Psoas muscle (tissue), 8 donors: ENCODE data around the gene MIOX. TPM values are rescaled to one million over a fixed set of nuclear protein-coding genes. Genes with fewer than 3 reads are reported as not detected.

Source experiments
- ATAC-seq, 4 donors: fragments of 200-7000 bp; cut with Tn5 transposase; one replicate each; pipeline ENCODE4 v1.9.1; 2020; ENCODE audit warnings: moderate library complexity in 3 of 4, mild to moderate bottlenecking in 2 of 4
- DNase-seq, 2 donors: peaks; one replicate each; pipeline ENCODE4 v3.0.0-alpha.2; 2020
- H3K27ac ChIP-seq: fragments of 200-600 bp; one replicate; pipeline ENCODE4 v1.8.0; 2022
- H3K27me3 ChIP-seq, 3 donors: fragments of 200-600 bp in 1 of 3; one replicate each; pipeline versions ENCODE4 v1.6.1 to v1.8.0; 2013 to 2022; ENCODE audit warnings: low read length in 2 of 3, mild to moderate bottlenecking in 2 of 3, moderate library complexity in 1 of 3; ENCODE audit not compliant: insufficient read depth in 3 of 3
- H3K36me3 ChIP-seq, 2 donors: fragments of 200-600 bp in 1 of 2; one replicate each; pipeline versions ENCODE4 v1.6.1 to v1.8.0; 2013 to 2022; ENCODE audit warnings: low read depth in 1 of 2, mild to moderate bottlenecking in 1 of 2, moderate library complexity in 1 of 2; ENCODE audit not compliant: insufficient read depth in 1 of 2
- H3K4me1 ChIP-seq: fragments of 200-600 bp; one replicate; pipeline ENCODE4 v1.8.0; 2022
- H3K4me3 ChIP-seq: fragments of 200-600 bp; one replicate; pipeline ENCODE4 v1.8.0; 2022; ENCODE audit warnings: mild to moderate bottlenecking
- H3K9me3 ChIP-seq: fragments of 200-600 bp; one replicate; pipeline ENCODE4 v1.8.0; 2022
- CTCF ChIP-seq: fragments of 200-600 bp; IDR thresholded peaks from one replicate; pipeline ENCODE4 v1.8.0; 2022; ENCODE audit warnings: antibody characterized with exemption
- WGBS, 3 donors: extraction: QIAGEN DNeasy Blood & Tissue Kit; methylation state at CpG; one replicate each; pipeline versions ENCODE4 v1.1.6 to v1.1.7; 2013; 5-methylcytosine and 5-hydroxymethylcytosine counted together
- intact Hi-C, 2 donors: fragments of 100-400 bp; cut with DNase I; formaldehyde crosslinking; loops; one replicate each; pipeline versions ENCODE4 v1.11.0 to v1.14.2; 2022
- polyA plus RNA-seq, 3 donors: library from polyadenylated mRNA; stranded (reverse); fragments of 200-250 nt; gene quantifications; one replicate each; pipeline ENCODE4 v1.2.3, GENCODE V29; 2013
- total RNA-seq, 4 donors: library from RNA; stranded (reverse); fragmentation: NEBNext Ultra II Directional in 2 of 4; extraction: Animal tissue kit (Norgen Biotek cat#: 25700) in 2 of 4; gene quantifications; one replicate each; pipeline versions ENCODE4 v1.2.1 to v1.2.4, GENCODE V29; 2021 to 2023
- donor health status: healthy with polysubstance abuse.
- donor health status: DM: no; HTN: no; CAD: no; lungs with moderate emphysema.
- donor health status: Bipolar disorder and iron deficiency.
- donor health status: healthy.
- donor health status: DM: yes; HTN: yes; CAD: no.
- donor health status: DM: no; HTN: no; CAD: no.
- donor health status: DM: no; HTN: no; CAD: no.
- donor health status: DM: yes; HTN: yes; CAD: no.

The MIOX gene
- total and polyA plus RNA-seq, 7 donors = not detected

DNA sequence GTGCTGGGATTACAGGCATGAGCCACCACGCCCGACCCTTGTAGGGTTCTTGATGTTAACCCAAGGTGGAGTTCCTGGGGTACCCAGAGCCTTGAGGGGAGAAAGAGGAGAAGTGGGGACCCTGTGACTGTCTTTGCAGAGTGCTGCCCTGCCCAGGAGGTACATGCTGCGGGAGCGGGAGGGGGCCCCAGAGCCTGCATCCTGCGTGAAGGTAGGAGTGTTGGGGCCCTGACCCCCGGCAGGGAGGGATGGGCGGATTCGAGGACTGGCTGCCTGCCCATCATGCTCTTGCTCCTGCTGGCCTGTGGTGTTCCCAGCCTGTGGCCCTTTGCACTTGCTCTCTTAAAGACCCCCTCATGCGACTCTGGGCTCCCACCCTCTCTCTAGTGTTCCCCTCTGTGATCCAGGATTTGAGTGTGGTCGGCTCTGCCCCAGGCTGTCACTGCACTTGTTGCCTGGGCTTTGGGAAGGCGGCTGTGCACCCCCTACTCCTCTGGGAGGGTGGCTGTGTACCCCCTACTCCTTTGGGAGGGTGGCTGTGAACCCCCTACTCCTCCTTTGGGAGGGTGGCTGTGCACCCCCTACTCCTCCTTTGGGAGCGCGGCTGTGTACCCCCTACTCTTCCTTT is 34.3 kb downstream of the MIOX start:
- Histone ChIP-seq H3K9me3 (no peaks in the 10 kb centered on the region), H3K36me3 (peaks cover 8 to 75% of the 10 kb centered on the region in 2 donors), H3K27ac (no peak overlapping the region), H3K4me3 (no peak overlapping the region), H3K27me3 (no peaks in the 10 kb centered on the region), H3K4me1 (peaks cover 11% of the 10 kb centered on the region)
- DNase-seq (no peak), ATAC-seq (no peak)
- WGBS, 3 donors = 93 to 97% (median 95%) methylated on average over 13 of the region's 13 CpGs
- intact Hi-C loops = no loop called here
- no peak for TF ChIP-seq CTCF

DNA sequence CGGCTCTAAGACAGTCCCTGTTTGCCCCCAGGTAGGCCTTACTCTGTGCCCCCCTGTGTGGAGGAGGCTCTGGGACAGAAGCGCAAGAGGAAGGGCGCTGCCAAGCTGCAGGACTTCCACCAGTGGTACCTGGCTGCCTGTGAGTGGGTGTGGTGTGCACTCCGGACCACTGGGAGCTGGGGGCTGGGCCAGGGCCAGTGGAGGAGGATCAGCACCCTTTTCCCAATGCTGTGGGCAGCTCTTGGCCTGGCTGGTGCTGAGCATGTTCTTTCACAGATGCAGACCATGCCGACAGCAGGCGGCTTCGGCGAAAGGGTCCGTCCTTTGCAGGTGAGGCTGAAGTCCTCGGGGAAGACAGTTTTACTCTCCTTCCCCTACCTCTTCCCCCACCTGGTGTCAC is 35.1 kb downstream of the MIOX start:
- DNase-seq (no peak), ATAC-seq (no peak)
- no peak overlapping the region for H3K27ac ChIP-seq
- H3K9me3 ChIP-seq = no peaks in the 10 kb centered on the region
- peaks cover 8 to 71% of the 10 kb centered on the region in 2 donors for H3K36me3 ChIP-seq
- H3K27me3 ChIP-seq = no peaks in the 10 kb centered on the region
- 93 to 95% (median 94%) methylated on average over 10 of the region's 10 CpGs for WGBS, 3 donors
- intact Hi-C loops = no loop called here
- no peak for TF ChIP-seq CTCF
- peaks cover 11% of the 10 kb centered on the region for H3K4me1 ChIP-seq
- H3K4me3 ChIP-seq = no peak overlapping the region

GRCh38 chr22:50522208-50522805 is 35.6 kb downstream of the MIOX start:
- intact Hi-C loops = no loop called here
- no peak overlapping the region for H3K4me3 ChIP-seq
- ATAC-seq (no peak), DNase-seq (no peak)
- H3K36me3 ChIP-seq = peaks cover 8 to 65% of the 10 kb centered on the region in 2 donors
- TF ChIP-seq CTCF = no peak
- no peaks in the 10 kb centered on the region for H3K27me3 ChIP-seq
- peaks cover 11% of the 10 kb centered on the region for H3K4me1 ChIP-seq
- no peak overlapping the region for H3K27ac ChIP-seq
- no peaks in the 10 kb centered on the region for H3K9me3 ChIP-seq
- WGBS, 3 donors = 84 to 91% (median 88%) methylated on average over 14 to 15 of the region's 15 CpGs

DNA sequence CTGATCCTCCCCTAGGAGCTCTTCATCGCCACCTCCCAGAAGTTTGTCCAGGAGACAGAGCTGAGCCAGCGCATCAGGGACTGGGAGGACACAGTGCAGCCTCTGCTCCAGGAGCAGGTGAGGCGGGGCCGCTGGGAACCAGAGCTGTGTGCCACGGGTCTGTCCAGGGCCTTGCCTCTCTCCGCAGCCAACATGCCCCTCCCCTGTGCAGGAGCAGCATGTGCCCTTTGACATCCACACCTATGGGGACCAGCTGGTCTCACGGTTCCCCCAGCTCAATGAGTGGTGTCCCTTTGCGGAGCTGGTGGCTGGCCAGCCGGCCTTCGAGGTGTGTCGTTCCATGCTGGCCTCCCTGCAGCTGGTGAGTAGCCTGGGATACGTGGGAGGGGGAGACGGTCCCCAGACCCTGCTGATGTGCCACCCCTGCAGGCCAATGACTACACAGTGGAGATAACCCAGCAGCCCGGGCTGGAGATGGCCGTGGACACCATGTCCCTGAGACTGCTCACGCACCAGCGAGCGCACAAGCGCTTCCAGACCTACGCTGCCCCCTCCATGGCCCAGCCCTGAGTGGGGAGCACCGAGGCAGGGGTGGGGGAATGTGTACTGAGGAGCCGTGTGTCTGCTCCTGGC is 36.3 kb downstream of the MIOX start:
- DNase-seq (no peak), ATAC-seq (no peak)
- 80 to 83% (median 81%) methylated on average over 17 to 22 of the region's 22 CpGs for WGBS, 3 donors
- Histone ChIP-seq H3K4me3 (no peak overlapping the region), H3K27ac (no peak overlapping the region), H3K9me3 (no peaks in the 10 kb centered on the region), H3K27me3 (no peaks in the 10 kb centered on the region), H3K4me1 (peaks cover 13% of the 10 kb centered on the region), H3K36me3 (peaks cover 8 to 59% of the 10 kb centered on the region in 2 donors)
- no peak for TF ChIP-seq CTCF
- intact Hi-C loops = no loop called here
